ENCODE results near the gene LIPC.
"Not testable (repeated sequence)": the region's sequence is repeated elsewhere in the genome, so short reads cannot be mapped to it uniquely, and the experiment has no call there.

LIPC gene

GRCh38 chr15:58595516-58596263 lies 163.9 kb downstream of the LIPC start:
- TF ChIP-seq, protein P1, sequence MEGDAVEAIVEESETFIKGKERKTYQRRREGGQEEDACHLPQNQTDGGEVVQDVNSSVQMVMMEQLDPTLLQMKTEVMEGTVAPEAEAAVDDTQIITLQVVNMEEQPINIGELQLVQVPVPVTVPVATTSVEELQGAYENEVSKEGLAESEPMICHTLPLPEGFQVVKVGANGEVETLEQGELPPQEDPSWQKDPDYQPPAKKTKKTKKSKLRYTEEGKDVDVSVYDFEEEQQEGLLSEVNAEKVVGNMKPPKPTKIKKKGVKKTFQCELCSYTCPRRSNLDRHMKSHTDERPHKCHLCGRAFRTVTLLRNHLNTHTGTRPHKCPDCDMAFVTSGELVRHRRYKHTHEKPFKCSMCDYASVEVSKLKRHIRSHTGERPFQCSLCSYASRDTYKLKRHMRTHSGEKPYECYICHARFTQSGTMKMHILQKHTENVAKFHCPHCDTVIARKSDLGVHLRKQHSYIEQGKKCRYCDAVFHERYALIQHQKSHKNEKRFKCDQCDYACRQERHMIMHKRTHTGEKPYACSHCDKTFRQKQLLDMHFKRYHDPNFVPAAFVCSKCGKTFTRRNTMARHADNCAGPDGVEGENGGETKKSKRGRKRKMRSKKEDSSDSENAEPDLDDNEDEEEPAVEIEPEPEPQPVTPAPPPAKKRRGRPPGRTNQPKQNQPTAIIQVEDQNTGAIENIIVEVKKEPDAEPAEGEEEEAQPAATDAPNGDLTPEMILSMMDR (IDR thresholded peaks at IDR 0.05; ENCODE audit: insufficient read depth, missing control alignments): no peak
- DNase-seq (ENCODE audit: insufficient read length, low spot score) (no peak), FAIRE-seq (no peak)

DNA sequence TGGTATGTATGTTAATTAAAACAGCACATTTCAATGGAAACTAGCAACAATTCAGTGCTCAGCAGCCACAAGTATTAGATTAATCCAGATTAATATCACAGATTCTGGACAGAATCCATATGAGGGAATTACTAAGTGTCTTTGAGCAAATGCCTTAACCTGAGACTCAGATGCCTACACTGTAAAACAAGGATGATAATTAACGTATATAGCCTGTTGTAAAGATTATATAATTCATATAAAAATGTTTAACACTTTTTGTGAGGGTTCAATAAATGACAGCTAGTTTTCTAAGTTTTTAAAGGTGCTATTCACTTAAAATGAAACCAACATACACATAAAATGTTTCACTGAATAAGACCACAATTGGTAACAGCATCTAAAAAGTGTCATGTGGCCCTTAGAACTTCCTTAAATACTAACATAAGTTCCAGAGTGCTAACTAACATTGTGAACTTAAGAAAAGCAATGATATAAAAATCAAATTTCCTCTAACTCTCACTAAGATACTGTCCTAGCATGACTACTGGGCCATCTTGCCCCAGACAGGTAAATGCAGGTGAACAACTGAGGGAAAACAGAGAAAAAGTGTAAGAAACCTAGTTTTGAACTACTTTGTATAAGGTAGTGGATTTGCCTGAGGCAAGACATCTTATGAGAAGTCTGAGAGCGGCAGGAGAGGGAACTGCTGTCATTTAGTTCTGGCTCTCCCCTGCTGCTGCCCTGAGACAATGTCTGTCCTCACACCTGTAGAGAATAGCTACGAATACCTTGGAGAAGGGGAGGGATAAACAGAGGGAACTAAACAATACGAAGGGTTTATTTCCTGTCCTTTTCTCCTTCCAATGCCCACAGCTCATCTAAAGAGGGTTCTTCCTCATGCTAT lies 166.4 kb downstream of the LIPC start:
- TF ChIP-seq, protein P1 (IDR thresholded peaks at IDR 0.05; ENCODE audit: insufficient read depth, missing control alignments): no peak
- FAIRE-seq: peak; percentile 71
- DNase-seq (ENCODE audit: insufficient read length, low spot score): no peak

- TF ChIP-seq, protein P1 (IDR thresholded peaks at IDR 0.05; ENCODE audit: insufficient read depth, missing control alignments): no peak
- FAIRE-seq (no peak), DNase-seq (ENCODE audit: insufficient read length, low spot score) (no peak)
These were observed 167.0 kb downstream of the LIPC start for GRCh38 chr15:58598829-58599210.

GRCh38 chr15:58602823-58603222 lies 171.0 kb downstream of the LIPC start:
- TF ChIP-seq, protein P1 (IDR thresholded peaks at IDR 0.05; ENCODE audit: insufficient read depth, missing control alignments): no peak
- DNase-seq (ENCODE audit: insufficient read length, low spot score) (no peak), FAIRE-seq (no peak)

- DNase-seq (ENCODE audit: insufficient read length, low spot score); FAIRE-seq: not testable (repeated sequence)
These were observed 172.1 kb downstream of the LIPC start for GRCh38 chr15:58603927-58604326.

DNA sequence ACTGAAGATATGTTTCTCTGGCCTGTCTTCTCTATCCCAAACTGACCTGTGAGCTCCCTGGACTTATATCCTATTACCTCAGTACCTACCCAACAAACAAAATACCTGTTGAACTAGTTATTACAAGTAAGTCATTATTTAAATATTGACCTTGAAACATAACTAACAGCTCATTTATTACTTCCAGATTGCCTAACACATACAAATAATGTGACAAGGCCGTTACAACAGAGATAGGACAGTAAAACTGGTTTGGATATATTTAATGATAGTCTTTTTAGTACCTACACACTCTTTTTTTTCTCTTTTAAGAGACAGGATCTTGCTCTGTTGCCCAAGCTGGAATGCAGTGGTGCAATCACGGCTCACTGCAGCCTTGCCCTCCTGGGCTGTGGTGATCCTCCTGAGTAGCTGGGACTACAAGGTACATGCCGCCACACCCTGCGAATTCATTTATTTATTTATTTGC lies 172.7 kb downstream of the LIPC start:
- TF ChIP-seq, protein P1 (IDR thresholded peaks at IDR 0.05; ENCODE audit: insufficient read depth, missing control alignments): no peak
- FAIRE-seq: no peak
- DNase-seq (ENCODE audit: insufficient read length, low spot score): no peak

- DNase-seq (ENCODE audit: insufficient read length, low spot score) (no peak), FAIRE-seq (no peak)
- TF ChIP-seq, protein P1 (IDR thresholded peaks at IDR 0.05; ENCODE audit: insufficient read depth, missing control alignments): no peak
These were observed 174.2 kb downstream of the LIPC start for GRCh38 chr15:58605931-58606530.

Data from D721Med (cell line).